GM21786 (cell line): ENCODE measurements around the gene MACF1.

Experiments
- ATAC-seq: cut with Tn5 transposase; IDR thresholded peaks from one replicate; pipeline ENCODE4 v1.9.1; 2021; ENCODE audit not compliant: unreplicated experiment

The MACF1 gene

GRCh38 chr1:39385067-39385988 lies 180.8 kb downstream of the MACF1 start:
- ATAC-seq = no peak

- no peak for ATAC-seq
Observed at GRCh38 chr1:39386997-39387396, 182.5 kb downstream of the MACF1 start.

- no peak for ATAC-seq
Observed at GRCh38 chr1:39387452-39387851, 183.0 kb downstream of the MACF1 start.

DNA sequence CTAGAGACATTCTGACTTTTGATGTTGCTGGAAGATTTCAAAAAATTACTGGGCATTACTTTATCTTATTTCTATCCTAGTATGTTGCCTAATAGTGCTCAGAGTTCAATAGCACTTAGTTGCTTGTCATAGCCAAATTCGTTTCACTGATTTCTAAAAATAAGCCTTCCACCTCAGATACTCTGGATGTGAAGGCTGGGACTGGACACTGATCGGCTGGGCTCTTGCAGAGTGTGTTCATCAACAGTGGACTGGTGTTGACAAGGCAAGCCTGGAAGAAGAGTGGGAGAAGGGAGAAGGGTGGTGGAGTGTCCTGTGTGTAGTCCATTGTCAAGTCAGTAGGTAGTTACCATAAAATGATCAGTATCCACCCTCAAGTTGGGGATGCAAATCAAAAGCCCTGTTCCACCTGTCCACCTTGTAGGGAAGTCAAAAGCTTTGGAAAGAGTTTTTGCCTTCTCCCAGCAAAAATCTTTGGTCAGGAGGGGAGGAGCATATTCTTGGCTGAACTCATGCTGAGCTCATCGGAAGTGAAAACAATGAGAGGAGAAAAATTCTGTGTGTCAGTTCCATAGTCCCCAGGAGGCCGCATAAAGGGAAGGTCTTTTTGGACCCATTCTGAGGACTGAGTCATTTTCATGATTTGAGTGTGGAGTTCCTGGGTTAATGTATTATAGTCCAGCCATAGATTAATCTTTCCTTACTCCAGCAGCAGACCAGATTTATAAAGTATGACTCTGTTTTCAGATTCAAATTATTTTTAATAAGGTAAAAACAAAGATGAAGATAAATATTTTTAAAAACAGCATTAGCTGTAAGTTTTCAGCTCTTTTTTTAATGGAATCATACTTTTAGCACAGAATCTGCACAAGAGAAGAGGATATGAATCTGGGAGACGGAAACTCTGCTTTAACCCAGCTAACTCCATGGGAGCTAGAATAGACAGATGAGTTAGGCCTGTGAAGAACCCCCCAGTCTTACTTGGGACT lies 187.5 kb downstream of the MACF1 start:
- ATAC-seq = no peak

GRCh38 chr1:39392851-39393573 lies 188.5 kb downstream of the MACF1 start:
- no peak for ATAC-seq

DNA sequence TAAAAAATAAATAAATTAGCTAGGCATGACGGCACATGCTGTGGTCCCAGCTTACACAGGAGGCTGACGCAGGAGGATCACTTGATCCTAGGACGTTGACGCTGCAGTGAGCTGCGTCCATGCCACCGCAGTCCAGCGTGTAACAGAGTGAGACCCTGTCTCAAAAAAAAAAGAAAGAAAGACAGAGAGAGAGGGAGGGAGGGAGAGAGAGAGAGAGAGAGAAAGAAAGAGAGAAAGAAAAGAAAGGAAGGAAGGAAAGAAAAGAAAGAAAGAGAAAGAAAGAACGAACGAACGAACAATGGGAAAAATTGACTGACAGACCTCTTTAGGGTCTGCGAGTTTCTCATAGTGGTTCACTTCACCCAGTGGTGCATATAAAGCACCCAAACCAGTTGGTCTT lies 189.2 kb downstream of the MACF1 start:
- no peak for ATAC-seq

DNA sequence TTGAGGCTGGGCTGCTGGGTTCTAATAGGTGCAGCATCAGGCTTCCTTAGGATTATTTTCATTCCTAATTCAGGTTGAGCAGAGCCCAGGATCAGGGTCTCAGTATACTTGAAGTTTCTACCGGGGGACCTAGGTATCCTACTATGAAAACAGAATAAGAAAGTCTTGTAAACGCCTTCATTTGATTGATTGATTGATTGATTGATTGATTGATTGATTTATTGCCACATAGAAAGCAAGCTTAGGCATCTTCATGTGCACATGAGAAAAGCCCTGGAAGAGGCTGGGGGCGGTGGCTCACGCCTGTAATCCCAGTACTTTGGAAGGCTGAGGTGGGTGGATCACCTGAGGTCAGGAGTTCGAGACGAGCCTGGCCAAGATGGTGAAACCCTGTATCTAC lies 189.6 kb downstream of the MACF1 start:
- no peak for ATAC-seq

DNA sequence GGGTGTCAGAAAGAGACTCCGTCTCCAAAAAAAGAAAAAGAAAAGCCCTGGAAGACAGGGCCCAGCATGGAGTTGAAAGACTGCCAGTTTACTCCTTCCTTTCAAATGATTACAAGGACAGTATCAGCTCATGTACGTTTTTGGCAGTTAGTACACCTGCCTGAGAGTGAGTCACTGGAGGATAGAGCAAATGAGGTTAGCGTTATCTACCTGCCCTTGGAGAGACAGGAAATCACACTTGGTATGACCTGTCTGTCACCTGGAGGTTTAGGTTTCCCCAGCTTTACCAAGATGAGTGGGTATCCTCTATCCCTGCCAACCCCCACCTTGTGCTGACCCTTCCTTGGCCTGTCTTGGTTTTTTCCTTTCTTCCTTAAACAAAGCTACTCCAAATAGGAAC lies 190.1 kb downstream of the MACF1 start:
- no peak for ATAC-seq

DNA sequence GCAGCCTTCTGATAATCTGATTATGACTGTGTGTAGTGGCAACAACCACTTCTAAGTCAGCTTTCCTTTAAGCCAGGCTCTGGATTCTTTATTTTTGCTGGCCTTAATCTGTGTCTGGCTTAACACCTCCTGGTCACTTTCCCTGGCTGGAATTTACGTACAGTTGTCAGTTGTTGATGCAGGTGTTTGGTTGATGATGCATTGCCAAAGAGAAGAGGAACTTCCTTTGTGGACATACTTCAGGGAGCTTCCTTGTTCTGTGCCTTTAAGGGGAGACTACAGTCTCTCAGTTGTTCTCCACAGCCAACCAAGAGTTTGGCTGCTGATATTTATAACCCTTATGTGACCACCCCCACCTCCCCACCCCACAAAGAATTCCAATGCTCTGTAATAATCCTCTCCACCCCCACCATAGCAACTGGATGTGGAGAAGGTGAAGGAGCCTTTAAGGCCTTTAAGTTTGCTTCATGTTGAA lies 190.9 kb downstream of the MACF1 start:
- ATAC-seq = no peak

DNA sequence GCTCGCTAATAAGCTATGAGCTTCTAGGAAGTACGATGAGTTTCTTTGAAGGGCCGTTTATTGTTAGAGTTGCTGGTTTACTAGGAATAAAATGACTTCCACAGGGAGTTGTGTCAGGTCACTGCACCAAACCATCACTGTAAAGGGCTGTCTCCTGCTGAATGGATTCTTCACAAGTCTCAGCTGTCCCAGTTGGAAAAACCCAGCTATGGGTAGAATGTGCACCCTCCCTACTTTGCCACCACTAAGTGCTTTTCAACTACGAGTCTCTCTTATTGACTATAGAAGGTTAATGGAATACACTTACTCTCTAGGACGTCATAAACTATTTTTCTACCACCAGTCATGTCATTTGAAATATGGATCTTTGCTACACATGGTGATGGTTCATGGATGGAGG lies 192.2 kb downstream of the MACF1 start:
- no peak for ATAC-seq

- ATAC-seq = no peak
Observed at GRCh38 chr1:39397487-39397886, 193.0 kb downstream of the MACF1 start.

- ATAC-seq = no peak
Observed at GRCh38 chr1:39398278-39399021, 194.0 kb downstream of the MACF1 start.

- no peak for ATAC-seq
Observed at GRCh38 chr1:39401106-39401505, 196.6 kb downstream of the MACF1 start.

- no peak for ATAC-seq
Observed at GRCh38 chr1:39404876-39405275, 200.4 kb downstream of the MACF1 start.

DNA sequence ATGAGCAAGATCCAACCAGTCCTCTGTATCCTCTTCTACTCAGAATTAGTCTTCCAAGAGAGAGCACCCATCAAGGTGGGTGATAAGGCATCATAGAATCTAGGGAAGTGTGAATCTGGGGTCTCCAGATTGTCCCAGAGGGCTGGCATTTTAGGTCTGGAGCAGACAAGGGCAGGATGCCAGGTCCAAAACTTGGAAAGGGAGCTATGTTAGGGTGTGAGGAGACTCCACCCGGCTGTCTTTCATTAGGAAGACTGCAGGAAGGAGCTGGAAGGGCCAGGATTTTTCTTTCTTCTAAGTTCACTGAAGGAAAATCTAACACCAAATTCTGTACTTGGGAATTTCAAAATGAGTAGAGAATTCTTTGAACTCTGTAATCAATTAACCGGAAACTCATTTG lies 200.9 kb downstream of the MACF1 start:
- ATAC-seq = no peak

DNA sequence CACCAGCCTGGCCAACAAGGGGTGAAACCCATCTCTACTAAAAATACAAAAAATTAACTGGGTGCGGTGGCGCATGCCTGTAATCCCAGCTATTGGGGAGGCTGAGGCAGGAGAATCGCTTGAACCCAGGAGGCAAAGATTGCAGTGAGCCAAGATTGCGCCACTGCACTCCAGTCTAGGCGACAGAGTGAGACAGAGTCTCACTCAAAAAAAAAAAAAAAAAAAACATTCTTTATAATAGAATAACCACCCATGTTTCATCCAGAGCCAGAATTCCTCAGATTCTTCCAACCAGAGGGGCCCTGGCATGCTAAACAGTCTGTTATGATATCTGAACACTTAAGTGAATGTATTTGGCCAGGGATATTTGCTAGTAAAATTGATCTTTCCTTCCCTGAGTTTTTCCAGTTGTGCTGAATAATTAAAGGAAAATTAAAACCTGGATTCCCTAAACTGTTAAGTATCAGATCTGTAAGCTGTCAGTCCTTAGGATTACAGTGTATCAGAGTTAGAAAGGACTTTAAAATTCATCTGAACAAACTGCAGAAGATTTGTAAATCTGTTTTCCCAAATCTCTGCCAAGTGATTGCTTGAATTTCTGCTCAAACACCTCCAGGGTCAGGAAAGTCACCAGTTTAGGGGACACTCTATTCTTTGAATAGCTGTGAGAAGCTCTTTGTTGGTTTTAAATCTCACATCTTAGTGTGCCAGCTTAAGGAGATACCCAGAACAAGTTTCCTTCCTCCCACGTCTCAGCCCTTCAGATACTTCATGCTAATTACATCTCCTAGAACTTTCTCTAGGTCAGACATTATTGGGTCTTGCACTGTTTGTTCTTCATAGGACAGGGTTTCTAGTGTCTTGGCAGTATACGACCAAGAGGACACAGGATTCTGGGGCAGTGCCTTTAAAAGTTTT lies 202.3 kb downstream of the MACF1 start:
- no peak for ATAC-seq

- no peak for ATAC-seq
Observed at GRCh38 chr1:39407510-39407895, 203.0 kb downstream of the MACF1 start.

DNA sequence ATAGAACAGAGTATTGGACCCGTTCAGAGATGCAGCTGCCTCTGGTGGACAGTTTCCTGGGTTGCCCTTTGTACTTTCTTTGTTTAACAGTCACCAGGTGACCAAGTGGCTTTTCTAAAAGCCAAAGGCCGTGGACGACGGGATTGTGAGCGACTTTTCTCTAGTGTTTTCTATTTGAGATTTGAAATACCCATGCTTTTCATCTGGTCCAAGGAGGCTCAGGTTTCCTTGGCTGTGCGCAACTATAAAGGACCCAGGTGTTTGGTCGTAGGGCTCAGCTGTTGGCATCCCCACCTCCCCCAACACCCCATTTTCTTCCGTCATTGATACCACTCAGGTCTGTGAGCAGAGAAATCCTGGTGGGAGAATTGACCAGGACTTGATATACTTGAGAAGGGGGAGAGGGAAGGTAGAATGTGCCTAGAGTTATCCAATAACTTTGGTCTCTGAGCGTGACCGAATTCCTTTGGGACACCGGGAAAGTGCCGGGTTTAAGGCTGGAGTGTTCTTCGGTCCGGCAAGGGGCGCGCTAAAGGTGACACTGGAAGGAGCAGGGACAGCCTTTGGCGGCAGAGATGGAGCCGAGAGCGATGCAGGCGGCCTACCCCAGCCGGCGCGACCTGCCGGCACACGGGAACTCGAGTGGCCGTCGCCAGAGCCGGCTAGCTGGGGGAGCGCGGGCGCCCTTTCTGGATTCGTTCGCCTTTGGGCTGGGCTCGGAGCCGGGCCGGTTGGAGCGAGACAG lies 203.6 kb downstream of the MACF1 start:
- no peak for ATAC-seq
